ENCODE results near the gene CAMKK1. TPM values are rescaled to one million over a fixed set of nuclear protein-coding genes. Genes with fewer than 3 reads are reported as not detected.

The CAMKK1 gene
- total and polyA plus RNA-seq, 4 donors, result 3.8 to 14.9 (median 9.4) TPM

DNA sequence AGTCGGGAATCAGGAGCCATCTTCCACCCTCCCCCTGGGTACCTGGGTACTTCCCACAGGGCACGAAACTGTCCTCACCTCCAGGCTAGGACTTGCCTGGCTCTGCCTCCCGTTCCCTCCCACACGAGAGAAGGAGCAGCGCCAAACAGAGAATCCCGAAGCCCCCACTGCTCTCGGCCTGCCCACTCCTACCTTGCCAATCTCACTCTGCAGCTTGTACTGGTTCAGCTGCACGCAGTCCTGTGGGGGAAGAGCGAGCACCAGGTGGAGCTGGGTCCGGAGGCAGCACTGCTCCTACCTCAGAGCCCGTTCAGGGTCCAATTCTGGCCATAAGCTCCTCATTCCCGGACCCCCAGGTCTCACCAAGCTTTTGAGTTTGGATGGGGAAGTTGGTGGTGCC lies 8.7 kb downstream of the CAMKK1 start:
- 87 to 95% methylated on average over 12 of the region's 12 CpGs for WGBS, 2 donors
- Histone ChIP-seq H3K9me3 (ENCODE audit: control insufficient read depth in 4 of 4, insufficient read depth in 3 of 4, low read length in 3 of 4) (no peaks in the 10 kb centered on the region), H3K9ac (ENCODE audit: insufficient read depth in 1 of 2, low read length in 2 of 2) (no peak overlapping the region), H3K4me1 (ENCODE audit: control insufficient read depth in 5 of 5, insufficient read depth in 5 of 5, low read length in 5 of 5) (peaks cover 0 to 16% (median 3%) of the 10 kb centered on the region in 5 donors), H3K27ac (ENCODE audit: low read depth in 1 of 2, low read length in 1 of 2) (no peak overlapping the region), H3K4me3 (no peak overlapping the region), H3K36me3 (ENCODE audit: control insufficient read depth in 4 of 4, insufficient read depth in 4 of 4, low read length in 4 of 4) (peaks cover 0 to 14% (median 3%) of the 10 kb centered on the region in 4 donors), H3K27me3 (ENCODE audit: control insufficient read depth in 3 of 3, insufficient read depth in 3 of 3, low read length in 2 of 3) (no peaks in the 10 kb centered on the region)
- TF ChIP-seq, protein P1, sequence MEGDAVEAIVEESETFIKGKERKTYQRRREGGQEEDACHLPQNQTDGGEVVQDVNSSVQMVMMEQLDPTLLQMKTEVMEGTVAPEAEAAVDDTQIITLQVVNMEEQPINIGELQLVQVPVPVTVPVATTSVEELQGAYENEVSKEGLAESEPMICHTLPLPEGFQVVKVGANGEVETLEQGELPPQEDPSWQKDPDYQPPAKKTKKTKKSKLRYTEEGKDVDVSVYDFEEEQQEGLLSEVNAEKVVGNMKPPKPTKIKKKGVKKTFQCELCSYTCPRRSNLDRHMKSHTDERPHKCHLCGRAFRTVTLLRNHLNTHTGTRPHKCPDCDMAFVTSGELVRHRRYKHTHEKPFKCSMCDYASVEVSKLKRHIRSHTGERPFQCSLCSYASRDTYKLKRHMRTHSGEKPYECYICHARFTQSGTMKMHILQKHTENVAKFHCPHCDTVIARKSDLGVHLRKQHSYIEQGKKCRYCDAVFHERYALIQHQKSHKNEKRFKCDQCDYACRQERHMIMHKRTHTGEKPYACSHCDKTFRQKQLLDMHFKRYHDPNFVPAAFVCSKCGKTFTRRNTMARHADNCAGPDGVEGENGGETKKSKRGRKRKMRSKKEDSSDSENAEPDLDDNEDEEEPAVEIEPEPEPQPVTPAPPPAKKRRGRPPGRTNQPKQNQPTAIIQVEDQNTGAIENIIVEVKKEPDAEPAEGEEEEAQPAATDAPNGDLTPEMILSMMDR (IDR thresholded peaks at IDR 0.05; ENCODE audit: control extremely low read depth, extremely low read depth), result no peak
- DNase-seq (no peak), ATAC-seq (ENCODE audit: insufficient read depth, low FRiP score) (no peak)

DNA sequence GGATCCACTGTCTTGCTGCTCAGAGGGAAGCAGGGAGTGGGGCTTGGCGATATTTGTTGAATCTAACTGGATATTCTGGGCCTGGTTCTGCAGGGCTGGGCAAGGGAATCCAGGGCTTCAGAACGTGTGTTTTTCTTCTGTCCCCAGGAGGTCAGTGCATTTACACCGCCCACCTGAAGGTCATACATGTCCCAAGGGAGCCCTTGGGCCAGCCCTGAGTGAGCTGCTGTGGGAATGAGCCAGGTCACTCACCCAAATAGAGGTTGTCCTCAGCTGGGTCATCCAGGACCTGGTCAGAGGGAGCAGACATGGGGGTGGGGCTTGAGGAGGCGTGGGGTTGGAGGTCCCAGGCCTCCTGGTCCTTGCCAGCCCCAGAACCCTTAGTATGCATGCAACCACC lies 10.6 kb downstream of the CAMKK1 start:
- Histone ChIP-seq H3K27me3 (ENCODE audit: control insufficient read depth in 3 of 3, insufficient read depth in 3 of 3, low read length in 2 of 3) (no peaks in the 10 kb centered on the region), H3K9ac (ENCODE audit: insufficient read depth in 1 of 2, low read length in 2 of 2) (no peak overlapping the region), H3K4me3 (no peak overlapping the region), H3K9me3 (ENCODE audit: control insufficient read depth in 4 of 4, insufficient read depth in 3 of 4, low read length in 3 of 4) (no peaks in the 10 kb centered on the region), H3K27ac (ENCODE audit: low read depth in 1 of 2, low read length in 1 of 2) (no peak overlapping the region), H3K36me3 (ENCODE audit: control insufficient read depth in 4 of 4, insufficient read depth in 4 of 4, low read length in 4 of 4) (peaks cover 0 to 14% (median 3%) of the 10 kb centered on the region in 4 donors), H3K4me1 (ENCODE audit: control insufficient read depth in 5 of 5, insufficient read depth in 5 of 5, low read length in 5 of 5) (peaks cover 0 to 17% (median 0%) of the 10 kb centered on the region in 5 donors)
- TF ChIP-seq, protein P1 (IDR thresholded peaks at IDR 0.05; ENCODE audit: control extremely low read depth, extremely low read depth), result no peak
- 86 to 91% methylated on average over 4 of the region's 4 CpGs for WGBS, 2 donors
- no peak for ATAC-seq (ENCODE audit: insufficient read depth, low FRiP score)
- no peak for DNase-seq

DNA sequence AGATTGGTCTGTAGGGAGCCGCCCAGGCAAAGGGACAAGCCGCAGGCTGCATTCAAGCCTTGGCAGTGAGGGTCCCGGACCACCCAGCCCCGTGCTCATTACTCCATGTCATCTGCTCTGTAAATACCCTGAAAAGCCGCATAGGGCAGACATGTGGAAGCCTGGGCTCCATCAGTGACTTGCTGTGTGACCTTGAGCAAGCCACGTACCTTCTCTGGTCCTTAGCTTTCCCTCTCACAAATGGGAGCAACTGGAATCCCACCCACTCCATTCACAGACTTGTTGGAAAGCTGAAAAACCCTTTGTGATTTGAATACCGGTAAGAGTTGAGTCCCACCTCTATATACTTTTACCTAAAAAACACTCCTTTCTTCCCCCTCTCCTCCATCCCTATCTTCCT lies 11.9 kb downstream of the CAMKK1 start:
- no peak overlapping the region for H3K4me3 ChIP-seq
- H3K27me3 ChIP-seq (ENCODE audit: control insufficient read depth in 3 of 3, insufficient read depth in 3 of 3, low read length in 2 of 3), result no peaks in the 10 kb centered on the region
- DNase-seq (no peak), ATAC-seq (ENCODE audit: insufficient read depth, low FRiP score) (no peak)
- H3K27ac ChIP-seq (ENCODE audit: low read depth in 1 of 2, low read length in 1 of 2), result no peak overlapping the region
- H3K9me3 ChIP-seq (ENCODE audit: control insufficient read depth in 4 of 4, insufficient read depth in 3 of 4, low read length in 3 of 4), result no peaks in the 10 kb centered on the region
- H3K9ac ChIP-seq (ENCODE audit: insufficient read depth in 1 of 2, low read length in 2 of 2), result no peak overlapping the region
- 95 to 99% methylated on average over 7 of the region's 7 CpGs for WGBS, 2 donors
- peaks cover 0 to 16% (median 3%) of the 10 kb centered on the region in 4 donors for H3K36me3 ChIP-seq (ENCODE audit: control insufficient read depth in 4 of 4, insufficient read depth in 4 of 4, low read length in 4 of 4)
- TF ChIP-seq, protein P1 (IDR thresholded peaks at IDR 0.05; ENCODE audit: control extremely low read depth, extremely low read depth), result no peak
- H3K4me1 ChIP-seq (ENCODE audit: control insufficient read depth in 5 of 5, insufficient read depth in 5 of 5, low read length in 5 of 5), result peaks cover 0 to 17% (median 0%) of the 10 kb centered on the region in 5 donors
